Measurements from ENCODE around the gene C17orf75.

GRCh38 chr17:32382526-32383223 is 40.7 kb upstream of the C17orf75 start:
- TF ChIP-seq POLR2A (IDR thresholded peaks at IDR 0.05) (no peak), CTCF (IDR thresholded peaks at IDR 0.05) (no peak)
